NCI-H82 treated with DMSO at 0.1 percent for 48 hours (cell line): ENCODE data around the gene SERPINA5.
"Not testable (repeated sequence)": the region's sequence is repeated elsewhere in the genome, so short reads cannot be mapped to it uniquely, and the experiment has no call there.

Experiments
- DNase-seq: peaks from one replicate; lab custom pipeline; 2025; ENCODE audit not compliant: unreplicated experiment; lab: John Stamatoyannopoulos, UW

SERPINA5 gene

DNA sequence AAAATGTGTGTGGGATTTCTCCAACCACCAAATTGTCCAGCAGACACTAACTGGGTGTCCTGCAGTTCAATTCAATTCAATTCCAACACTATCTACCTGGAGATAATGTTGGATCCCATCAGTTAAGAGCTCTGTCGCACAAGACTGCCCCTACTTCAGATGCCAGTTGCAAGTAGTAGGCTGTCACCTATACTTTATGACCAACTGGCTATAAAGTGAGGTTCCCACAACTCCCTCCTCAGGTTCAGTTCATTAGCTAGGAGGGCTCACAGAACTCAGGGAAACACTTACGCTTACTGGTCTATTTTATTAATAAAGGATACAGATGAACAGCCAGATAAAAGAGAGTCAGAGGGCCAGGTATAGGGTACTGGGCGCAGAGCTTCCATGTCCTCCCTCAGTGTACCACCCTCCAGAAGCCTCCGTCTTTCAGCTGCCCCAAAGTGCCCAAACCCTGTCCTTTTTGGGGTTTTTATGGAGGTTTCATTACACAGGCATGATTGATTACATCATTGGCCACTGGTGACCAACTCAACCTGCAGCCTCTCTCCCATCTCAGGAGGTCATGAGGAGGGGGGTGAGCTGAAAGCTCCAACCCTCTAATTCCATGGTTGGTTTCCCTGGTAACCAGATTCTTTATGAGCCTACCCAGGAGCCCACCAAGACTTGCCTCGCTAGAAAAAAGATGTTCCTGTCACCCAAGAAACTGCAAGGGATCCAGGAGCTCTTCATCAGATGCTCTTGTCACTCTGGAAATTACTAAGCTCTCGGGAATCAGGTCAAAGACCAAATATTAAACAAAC, 7.5 kb upstream of the SERPINA5 start:
- no peak for DNase-seq

DNA sequence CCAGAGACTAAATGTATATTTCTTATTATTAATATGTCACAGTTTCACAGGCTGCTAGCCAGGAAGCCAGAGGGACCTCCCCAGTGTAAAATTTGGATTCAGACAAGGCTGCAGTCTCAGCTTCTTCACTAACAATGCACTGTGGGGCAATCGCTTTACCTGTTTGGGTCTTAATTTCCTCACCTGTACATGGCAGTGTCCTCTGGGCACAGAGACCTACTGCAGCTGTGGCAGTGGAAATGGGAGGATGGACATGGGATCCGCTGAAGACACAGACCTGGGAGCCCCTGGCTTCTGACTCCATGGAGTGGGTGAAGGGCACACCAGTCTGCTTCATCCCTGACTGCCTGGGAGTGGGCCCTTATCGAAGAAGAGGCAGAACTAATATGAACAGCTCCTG, 6.9 kb upstream of the SERPINA5 start:
- DNase-seq: no peak

DNA sequence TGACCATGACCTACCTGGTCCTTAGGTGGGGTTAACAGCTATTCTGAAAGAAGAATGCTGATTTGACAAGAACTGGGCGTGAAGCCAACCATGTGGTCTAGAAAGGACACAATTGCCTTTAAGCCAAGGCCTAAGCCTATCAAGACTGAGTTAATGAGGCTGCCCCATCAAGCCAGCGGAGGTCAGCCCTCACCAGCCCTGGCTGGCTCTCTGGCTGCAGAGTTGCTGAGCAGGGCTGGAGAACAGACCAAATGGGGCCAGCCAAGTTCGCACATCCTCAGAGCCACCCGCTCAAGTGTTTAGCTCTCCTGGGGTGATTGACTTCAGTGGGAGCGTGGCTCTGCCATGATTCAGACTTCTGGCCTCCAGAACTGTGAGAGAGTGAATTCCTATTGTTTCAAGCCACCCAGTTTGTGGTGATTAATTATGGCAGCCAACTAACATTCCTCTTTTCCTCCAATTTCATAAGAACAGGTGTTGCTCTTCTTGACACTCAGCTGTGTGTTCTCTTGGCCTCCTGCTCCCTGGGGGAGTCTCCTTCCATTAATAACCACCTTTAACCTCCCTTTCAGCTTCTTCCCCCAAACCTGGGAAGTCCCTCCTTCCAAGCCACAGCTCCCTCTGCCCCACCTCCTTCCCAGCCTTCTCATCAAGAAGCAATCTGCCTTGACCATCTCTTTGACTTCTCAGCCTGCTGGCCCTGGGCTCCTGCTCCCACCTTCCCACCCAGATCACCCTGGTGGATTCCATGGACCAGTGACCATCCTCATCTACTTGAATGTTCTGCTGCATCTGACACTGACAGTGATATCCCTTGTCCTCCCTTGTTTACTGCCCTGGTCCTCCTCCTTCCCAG, 5.3 kb upstream of the SERPINA5 start:
- DNase-seq: no peak

DNA sequence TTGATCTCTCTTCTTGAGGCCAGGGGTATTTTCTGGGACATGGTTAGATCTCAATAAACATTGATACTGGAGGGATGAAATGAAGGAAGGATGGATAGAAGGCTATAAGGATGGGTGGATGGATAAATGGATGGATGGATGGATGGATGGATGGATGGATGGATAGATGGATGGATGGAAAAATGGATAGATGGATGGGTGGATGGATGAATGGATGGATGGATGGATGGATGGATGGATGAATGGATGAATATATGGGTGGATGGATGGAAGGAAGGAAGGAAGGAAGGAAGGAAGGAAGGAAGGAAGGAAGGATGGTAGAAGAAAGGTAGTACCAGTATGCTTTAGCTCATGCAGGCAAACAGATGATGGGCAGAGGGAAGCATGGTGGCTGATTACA, 3.8 kb upstream of the SERPINA5 start:
- DNase-seq: not testable (repeated sequence)

DNA sequence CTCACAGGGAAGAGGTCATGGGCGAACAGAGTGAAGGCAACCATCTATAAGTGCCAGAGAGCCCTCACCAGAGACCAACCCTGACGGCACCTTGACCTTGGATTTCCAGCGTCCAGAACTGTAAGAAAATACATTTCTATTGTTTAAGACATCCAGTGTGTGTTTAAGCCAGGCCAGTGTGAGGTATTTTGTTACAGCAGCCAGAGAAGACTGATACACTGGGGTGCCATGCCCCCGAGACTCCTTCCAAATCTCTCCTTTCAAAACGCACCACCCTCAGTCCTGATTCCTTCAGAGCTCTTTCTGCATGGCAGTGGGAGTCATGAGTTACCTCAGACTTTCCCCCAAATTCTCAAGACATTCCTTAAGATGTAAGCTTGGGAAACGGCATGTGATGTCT, 2.5 kb upstream of the SERPINA5 start:
- no peak for DNase-seq

DNA sequence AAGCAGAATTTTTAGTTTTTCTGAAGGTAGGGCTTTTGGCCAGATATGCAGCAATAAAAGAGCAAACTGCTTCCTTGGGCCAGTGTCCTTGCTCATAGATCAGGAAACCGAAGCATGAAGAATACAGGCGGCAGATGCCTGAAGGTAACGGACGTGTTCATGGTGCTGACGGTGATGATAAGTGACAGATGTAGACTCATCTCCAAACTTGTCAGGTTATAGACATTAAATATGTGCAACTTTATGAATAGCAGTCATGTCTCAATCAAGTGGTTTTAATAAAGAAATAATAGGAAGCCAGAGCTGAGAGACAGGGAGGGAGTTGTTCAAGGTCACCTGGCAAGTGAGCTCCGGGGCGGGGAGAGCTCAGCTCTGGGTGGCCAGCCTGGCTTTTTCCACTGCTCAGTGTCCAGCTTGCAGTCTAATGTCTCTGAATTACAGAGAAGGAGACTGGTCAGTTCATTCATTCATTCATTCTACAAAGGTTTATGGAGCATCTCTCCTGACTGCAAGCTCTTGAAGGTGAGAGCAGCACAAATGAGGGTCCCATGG, 1.0 kb downstream of the SERPINA5 start:
- DNase-seq: no peak

DNA sequence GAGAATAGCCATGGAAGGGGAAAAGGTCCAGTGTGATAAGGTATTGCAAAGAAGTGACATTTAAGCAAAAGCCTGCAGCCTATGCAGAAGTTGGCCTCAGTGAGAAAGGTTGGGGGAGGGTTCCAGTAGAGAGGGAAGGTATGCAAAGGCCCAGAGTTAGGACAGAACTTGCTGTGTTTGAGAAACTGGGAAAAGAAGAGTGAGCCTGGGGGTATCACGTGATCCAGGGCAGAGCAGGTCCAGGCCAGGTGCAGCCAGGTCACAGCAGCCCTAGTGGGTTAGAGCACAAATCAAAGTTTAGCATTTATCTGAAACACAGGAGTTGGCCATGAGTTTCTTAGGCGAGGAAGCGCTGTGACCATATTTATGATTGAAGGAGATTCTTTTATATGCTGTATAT, 1.6 kb downstream of the SERPINA5 start:
- no peak for DNase-seq

DNA sequence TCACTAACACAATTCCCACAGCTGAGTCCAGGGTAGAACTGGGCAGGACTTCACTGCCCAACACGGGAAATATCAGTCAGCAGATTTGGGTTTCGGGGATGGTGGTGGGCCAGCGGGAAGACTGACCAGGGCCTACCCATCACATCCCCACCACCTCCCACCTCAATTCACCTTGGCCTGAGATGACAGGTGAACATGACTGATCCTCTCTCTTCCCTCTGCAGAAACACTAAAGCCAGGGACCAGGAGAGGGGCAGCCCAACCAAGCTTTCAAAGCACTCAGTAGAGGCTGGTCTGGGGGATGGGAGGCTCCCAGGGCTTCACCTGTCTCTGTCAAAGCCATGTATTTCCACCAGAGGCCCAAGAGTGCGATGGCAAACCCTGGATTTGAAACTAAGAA, 2.3 kb downstream of the SERPINA5 start:
- DNase-seq: no peak

DNA sequence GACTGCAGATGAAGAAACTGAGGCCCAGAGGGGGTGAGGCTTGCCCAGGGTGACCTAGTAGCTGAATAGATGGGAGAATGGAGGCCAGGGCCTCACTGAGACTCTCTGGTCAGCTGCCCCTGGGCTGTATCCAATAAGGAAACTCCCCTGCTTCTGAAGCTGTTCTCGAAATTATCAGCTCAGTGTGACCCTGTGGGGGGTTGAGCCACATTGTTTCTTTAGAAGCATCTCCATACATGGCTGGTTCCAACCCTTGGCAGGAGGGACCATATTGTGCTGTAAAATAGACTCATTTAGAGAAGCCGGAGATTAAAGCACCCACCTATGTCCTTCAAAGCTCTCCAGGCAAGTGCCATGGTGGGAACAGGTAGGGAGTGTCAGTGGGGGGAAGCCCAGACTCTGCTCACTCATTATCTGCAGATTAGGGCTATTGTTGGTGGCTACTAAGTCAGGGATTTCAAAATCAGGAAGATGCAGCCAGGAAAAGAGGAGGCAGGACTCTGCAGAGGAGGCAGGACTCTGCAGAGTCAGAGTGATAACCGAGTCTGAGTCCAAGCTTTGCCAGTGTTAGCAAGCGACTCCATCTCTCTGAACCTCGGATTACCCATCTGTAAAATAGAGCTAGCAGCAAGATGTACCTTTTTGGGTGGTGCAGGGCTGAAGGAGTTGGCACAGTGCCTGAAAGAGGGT, 3.5 kb downstream of the SERPINA5 start:
- no peak for DNase-seq

DNA sequence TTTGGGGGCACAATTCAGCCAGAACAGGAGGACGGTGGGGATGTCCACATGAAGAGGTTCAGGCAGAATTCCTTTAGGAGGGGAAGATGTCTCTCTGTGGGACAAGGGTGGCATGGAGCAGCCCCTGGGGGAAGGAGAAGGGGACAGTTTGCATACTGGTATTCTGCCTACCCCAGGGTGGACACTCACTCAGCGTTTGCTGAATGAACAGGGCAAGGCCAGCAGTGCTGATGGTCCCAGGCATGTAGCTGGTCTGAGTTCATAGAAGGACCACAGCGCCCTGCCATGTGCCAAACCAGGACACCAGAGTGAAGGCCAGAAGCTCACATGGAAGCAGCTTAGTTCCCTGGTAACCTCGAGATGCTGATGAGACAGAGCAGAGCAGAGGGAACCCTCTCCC, 5.4 kb downstream of the SERPINA5 start:
- no peak for DNase-seq

DNA sequence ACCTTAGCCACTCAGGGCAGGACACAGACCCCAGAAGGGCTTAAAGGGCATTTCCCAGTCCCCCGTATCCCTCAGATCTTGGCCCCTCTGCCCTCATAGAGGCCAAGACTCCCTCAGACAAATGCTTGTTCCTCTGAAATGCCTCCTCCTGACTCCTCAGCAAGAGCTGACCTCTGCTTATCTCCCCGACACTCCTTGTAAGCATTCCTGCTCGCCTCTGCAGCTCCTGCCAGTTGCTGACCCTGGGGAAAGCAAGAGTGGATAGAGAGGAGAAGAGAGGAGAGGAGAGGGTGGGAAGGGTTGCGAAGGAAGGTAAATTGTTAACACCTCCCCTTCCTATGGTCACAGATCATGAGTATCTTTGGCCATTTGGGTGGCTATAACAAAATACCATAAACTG, 7.1 kb downstream of the SERPINA5 start:
- DNase-seq: no peak

DNA sequence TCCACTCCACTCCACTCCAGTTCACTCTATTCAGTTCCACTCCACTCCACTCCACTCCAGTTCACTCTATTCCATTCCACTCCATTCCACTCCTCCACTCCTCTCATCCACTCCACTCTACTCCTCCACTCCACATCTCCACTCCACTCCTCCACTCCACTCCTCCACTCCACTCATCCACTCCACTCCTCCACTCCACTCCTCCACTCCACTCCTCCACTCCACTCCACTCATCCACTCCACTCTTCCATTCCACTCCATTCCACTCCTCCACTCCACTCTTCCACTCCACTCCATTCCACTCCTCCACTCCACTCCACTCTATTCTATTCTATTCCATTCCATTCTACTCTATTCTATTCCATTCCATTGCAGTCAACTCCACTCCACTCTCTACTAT, 9.8 kb downstream of the SERPINA5 start:
- no peak for DNase-seq

DNA sequence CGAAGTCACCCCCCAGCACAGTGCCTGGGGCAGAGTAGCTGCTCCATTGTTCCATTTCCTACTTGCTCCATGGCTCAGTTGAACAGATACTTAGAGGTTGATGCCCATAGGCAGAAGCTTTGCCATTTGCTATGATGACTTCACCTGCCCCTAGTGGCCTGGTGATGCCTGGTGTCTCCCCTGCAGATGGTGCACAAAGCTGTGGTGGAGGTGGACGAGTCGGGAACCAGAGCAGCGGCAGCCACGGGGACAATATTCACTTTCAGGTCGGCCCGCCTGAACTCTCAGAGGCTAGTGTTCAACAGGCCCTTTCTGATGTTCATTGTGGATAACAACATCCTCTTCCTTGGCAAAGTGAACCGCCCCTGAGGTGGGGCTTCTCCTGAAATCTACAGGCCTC, 10.6 kb downstream of the SERPINA5 start:
- no peak for DNase-seq

DNA sequence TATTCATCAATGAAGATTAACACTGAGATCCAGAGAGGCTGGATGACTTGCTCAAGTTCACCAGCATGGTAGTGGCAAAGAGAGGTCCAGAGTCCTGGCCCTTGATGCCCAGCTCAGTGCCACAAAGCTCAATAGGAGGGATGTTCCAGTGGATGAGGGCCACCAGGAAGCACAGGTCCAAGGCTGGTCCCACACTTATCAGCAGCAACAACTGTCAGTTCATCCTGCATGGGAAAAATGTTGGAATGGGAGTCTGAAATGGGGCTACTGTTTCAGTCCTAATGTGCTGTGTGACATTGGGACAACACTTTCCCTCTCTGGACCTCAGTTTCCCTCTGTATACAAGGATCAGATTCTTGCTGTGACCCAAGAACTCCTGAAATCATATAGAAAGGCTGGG, 11.2 kb downstream of the SERPINA5 start:
- DNase-seq: no peak

DNA sequence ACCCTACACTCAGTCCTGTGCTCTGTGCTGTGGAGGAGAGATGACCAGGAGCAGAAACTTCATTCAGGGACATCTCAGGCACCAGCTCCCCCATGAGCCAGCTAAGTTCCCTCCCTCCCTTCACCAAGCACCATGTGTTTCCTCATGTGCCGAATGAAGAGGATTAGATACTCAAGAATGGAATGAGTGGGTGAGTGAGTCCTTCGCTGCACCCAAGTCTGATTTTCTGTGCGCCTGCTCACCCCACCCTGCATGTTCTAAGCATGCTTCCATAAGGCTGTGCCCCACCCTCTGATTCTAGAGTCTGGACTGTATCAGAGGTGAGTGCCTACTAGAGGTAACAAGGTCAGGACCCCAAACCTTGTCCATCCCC, 12.1 kb downstream of the SERPINA5 start:
- DNase-seq: no peak

DNA sequence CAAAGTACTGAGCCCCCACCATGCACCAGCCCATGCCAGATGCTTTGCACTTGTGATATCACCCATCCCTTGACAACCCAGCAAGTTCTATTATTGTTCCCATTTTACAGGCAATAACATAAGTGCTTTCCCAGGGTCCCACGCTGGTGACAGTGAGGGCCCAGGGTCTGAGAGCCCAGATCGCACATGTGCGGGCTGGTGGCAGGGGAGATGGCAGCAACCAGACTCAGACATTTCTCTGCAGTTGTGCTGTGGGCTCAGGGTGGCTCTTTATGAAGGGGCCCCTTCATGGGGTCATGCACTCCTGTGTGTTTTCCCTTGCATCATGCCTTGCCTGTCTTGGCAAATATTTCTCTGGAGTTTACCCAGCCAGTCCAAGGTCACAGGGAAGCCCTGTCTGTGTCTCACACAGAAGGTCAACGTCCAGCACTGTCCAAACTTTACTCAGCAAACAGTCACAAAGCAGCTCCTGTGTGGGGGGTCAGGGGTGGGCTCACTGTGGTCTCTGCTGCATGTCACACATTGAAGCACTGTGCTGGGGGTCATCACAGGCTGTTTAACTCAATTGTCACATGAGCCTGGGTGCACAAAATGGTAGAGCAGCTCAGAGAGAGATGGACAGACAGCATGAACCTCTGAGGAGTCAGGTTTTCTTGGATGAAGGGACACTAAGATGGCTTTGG, 12.7 kb downstream of the SERPINA5 start:
- no peak for DNase-seq

DNA sequence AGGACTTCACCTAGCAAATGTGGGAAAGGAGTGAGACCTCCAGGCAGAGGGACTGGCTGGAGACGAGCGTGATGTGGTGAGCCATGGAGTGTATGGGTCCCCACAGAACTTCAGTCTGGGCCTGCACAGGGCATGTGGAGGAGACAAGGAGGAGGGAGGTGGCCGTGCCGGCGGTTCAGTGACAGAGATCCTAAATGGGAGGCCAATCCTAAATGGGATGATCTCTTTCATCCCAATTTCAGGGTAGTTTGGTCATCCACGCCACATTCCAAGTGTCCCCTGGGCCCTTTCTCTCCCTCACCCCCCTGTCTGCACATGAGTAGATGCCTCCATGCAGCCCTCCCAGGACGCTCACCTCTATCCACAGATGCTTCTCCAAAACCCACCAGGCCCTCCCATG, 13.2 kb downstream of the SERPINA5 start:
- no peak for DNase-seq

DNA sequence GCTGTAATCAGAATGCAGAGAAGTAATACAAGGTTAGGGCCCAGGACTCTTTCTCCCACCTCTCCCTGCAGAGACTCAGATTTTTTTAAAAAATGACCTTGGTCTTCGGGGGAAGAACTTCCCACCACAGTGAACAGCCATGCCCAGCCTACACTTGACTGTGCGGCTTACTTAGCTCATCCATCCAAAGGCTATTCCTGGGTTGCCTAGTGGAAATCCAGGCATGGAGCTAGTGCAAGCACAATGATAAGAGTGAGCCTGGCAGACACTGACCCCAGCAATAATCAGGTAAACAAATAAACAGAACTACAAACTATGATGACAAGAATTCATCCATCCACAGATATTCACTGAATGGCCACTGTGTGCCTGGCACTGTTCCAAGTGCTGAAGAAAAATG, 14.7 kb downstream of the SERPINA5 start:
- DNase-seq: no peak

DNA sequence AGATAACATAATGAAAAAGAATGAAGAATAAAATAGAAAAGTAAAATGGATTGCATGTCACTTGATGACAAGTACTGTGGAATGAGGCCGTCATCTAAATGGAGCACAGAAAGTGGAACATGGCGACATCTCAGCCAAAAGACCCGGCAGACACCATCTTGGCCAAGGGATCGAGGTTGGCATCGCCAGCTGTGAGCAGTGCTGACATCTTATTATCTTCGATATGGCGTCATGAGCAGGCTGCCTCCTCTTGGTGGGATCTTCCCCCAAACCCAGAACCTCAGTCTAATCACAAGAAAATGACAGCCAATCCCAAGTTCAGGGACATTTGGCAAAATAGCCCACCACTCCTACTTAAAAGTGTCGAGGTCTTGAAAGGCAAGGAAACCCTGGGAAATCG, 15.1 kb downstream of the SERPINA5 start:
- no peak for DNase-seq

DNA sequence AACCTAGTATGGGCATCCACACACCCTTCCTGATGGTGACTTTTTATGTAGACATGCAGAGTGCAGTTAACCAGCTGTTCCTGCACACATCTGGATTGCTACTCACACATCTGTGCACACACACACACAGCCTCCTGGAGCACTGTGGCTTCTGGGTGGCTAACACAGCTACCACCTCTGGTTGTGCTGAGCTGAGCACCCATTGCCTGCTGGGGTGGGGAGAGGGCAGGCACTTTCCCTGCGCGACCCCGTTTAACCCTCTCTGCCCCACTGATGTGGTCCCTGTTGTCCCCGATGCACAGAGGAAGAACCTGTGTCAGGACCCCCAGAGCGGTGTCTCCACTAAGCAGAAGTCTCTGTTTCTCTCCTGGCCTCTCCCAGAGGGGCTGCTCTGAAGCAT, 16.6 kb downstream of the SERPINA5 start:
- DNase-seq: no peak

DNA sequence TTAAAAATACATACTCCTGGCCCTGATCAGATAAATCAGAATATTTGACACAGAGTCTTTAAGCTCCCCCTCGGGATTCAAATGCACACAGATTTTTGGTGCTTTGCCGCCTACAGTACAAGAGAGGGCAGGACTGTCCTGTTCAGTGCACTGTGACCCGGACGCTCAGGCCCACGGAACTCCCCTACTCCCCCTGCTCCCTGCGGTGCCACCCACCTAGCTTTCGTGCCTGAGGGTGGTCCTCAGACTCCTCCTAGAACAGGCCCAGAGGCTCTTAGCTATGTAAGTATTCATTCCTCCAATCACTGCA, 17.2 kb downstream of the SERPINA5 start:
- no peak for DNase-seq
